ENCODE data around the gene SLC27A3.

GRCh38 chr1:153735090-153735420 is 40.2 kb upstream of the SLC27A3 start:
- TF ChIP-seq EP300 (IDR thresholded peaks at IDR 0.05; ENCODE audit: low read depth), result no peak
- no peak for TF ChIP-seq POLR2A (IDR thresholded peaks at IDR 0.05)
